ENCODE measurements around the gene ZC3H15. TPM values are rescaled to one million over a fixed set of nuclear protein-coding genes. Genes with fewer than 3 reads are reported as not detected.

ZC3H15 gene
- total RNA-seq, 1 experiment from 2014 or later = 98.1 TPM

DNA sequence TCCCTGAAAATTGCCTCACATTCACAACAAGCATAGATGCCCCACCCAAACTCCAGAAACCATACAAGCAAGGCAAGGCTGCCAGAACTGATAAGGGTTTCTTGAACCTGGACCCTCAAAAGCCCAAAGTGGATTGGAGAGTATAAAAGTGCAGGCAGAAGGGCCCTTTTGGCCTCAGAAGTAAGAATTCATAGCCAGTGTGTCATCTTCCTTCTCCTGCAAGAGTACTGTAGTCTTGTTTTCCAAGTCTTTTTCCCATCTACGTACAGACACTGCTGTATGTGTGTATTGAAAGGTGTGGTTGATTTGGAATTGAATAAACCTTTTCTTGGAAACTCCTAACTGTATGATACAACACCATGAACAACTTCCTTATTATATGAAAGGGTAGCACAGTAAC lies 46.8 kb downstream of the ZC3H15 start:
- Histone ChIP-seq H3K4me3 (ENCODE audit: low read depth, low read length) (no peak overlapping the region), H3K4me1 (peaks cover 38% of the 10 kb centered on the region), H3K36me3 (ENCODE audit: control insufficient read depth, insufficient read depth, low read length) (no peaks in the 10 kb centered on the region), H3K27me3 (replicated peaks; ENCODE audit: control insufficient read depth, insufficient read depth, low read length) (no peaks in the 10 kb centered on the region), H3K9me3 (no peaks in the 10 kb centered on the region)
- Mint-ChIP-seq H3K27me3 (ENCODE audit: insufficient read depth, unreplicated experiment) (no peaks in the 10 kb centered on the region), H3K4me3 (ENCODE audit: unreplicated experiment) (no peak overlapping the region), H3K36me3 (ENCODE audit: insufficient read depth, unreplicated experiment) (no peaks in the 10 kb centered on the region), H3K27ac (ENCODE audit: unreplicated experiment) (no peak overlapping the region), H3K4me1 (ENCODE audit: low read depth, unreplicated experiment) (peaks cover 18% of the 10 kb centered on the region), H3K9me3 (ENCODE audit: unreplicated experiment) (peaks cover 2% of the 10 kb centered on the region)
- ChIA-PET CTCF (no interaction called here), POLR2A (no interaction called here)
- TF ChIP-seq, protein P1, sequence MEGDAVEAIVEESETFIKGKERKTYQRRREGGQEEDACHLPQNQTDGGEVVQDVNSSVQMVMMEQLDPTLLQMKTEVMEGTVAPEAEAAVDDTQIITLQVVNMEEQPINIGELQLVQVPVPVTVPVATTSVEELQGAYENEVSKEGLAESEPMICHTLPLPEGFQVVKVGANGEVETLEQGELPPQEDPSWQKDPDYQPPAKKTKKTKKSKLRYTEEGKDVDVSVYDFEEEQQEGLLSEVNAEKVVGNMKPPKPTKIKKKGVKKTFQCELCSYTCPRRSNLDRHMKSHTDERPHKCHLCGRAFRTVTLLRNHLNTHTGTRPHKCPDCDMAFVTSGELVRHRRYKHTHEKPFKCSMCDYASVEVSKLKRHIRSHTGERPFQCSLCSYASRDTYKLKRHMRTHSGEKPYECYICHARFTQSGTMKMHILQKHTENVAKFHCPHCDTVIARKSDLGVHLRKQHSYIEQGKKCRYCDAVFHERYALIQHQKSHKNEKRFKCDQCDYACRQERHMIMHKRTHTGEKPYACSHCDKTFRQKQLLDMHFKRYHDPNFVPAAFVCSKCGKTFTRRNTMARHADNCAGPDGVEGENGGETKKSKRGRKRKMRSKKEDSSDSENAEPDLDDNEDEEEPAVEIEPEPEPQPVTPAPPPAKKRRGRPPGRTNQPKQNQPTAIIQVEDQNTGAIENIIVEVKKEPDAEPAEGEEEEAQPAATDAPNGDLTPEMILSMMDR (IDR thresholded peaks at IDR 0.05; ENCODE audit: insufficient read depth in 1 of 2, low read depth in 1 of 2, low read length in 1 of 2, severe bottlenecking in 1 of 2, unreplicated experiment in 1 of 2) = no peak
- no peak for DNase-seq
- intact Hi-C loops (cut with micrococcal nuclease; ENCODE audit: unreplicated experiment) = loop anchor here (1.0 to 5.0 kb wide), 2 partner anchors 11 to 54 kb away; no protein-coding TSS in a partner anchor
- no TSS peak for BruUV-seq (replicated peaks)

DNA sequence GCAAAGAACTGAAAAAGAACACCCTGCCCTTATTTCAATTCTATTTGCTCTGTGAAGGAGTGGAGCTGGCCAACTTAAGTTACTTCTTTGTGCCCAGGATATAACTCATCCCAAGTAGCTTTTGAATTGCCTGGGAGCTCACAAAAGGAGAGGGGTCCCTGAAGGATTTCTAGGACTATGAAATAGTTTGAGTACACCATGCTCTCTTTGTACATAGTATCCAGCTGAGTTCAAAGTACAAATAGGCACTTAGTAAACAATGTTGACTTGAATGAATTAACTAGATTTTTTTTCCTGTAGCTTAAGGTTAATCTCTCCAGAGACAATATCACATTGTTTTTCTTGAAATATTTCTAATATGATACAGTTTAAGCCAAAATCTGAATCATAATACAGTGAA lies 47.7 kb downstream of the ZC3H15 start:
- ChIA-PET POLR2A (interaction anchor here (1.0 kb wide), 1 partner anchor 48 kb away, joined by 4 read pairs; the partner anchor contains the start of gene ZC3H15), CTCF (no interaction called here)
- Mint-ChIP-seq H3K9me3 (ENCODE audit: unreplicated experiment) (peaks cover 9% of the 10 kb centered on the region), H3K27me3 (ENCODE audit: insufficient read depth, unreplicated experiment) (no peaks in the 10 kb centered on the region), H3K4me3 (ENCODE audit: unreplicated experiment) (no peak overlapping the region), H3K27ac (ENCODE audit: unreplicated experiment) (no peak overlapping the region), H3K4me1 (ENCODE audit: low read depth, unreplicated experiment) (peaks cover 18% of the 10 kb centered on the region), H3K36me3 (ENCODE audit: insufficient read depth, unreplicated experiment) (no peaks in the 10 kb centered on the region)
- TF ChIP-seq, protein P1 (IDR thresholded peaks at IDR 0.05; ENCODE audit: insufficient read depth in 1 of 2, low read depth in 1 of 2, low read length in 1 of 2, severe bottlenecking in 1 of 2, unreplicated experiment in 1 of 2) = no peak
- Histone ChIP-seq H3K4me1 (peaks cover 38% of the 10 kb centered on the region), H3K27me3 (replicated peaks; ENCODE audit: control insufficient read depth, insufficient read depth, low read length) (no peaks in the 10 kb centered on the region), H3K9me3 (no peaks in the 10 kb centered on the region), H3K36me3 (ENCODE audit: control insufficient read depth, insufficient read depth, low read length) (no peaks in the 10 kb centered on the region), H3K4me3 (ENCODE audit: low read depth, low read length) (no peak overlapping the region)
- BruUV-seq (replicated peaks) = no TSS peak
- intact Hi-C loops (cut with micrococcal nuclease; ENCODE audit: unreplicated experiment) = loop anchor here (1.0 to 5.0 kb wide), 2 partner anchors 11 to 54 kb away; no protein-coding TSS in a partner anchor
- no peak for DNase-seq

DNA sequence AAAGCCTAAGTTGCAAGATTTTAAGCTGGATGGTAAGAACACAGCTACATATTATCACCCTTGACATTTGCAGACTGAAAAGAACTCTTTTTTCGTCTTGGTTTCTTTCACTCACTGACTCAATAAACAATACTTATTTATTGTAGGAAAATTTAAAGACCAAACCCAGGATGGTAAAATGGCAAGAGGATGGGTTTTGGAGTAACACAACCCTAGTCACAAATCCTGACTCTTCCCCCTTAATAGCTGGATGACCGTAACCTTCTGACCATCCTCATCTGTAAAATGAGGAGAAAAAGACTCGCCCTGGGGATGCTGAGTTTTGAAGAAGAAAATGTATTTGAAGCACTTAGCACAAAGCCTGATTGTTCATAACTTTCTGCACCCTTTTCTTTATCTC lies 48.3 kb downstream of the ZC3H15 start:
- Histone ChIP-seq H3K4me1 (peaks cover 38% of the 10 kb centered on the region), H3K36me3 (ENCODE audit: control insufficient read depth, insufficient read depth, low read length) (no peaks in the 10 kb centered on the region), H3K27me3 (replicated peaks; ENCODE audit: control insufficient read depth, insufficient read depth, low read length) (no peaks in the 10 kb centered on the region), H3K4me3 (ENCODE audit: low read depth, low read length) (no peak overlapping the region), H3K9me3 (no peaks in the 10 kb centered on the region)
- ChIA-PET POLR2A (interaction anchor here (0.5 to 1.0 kb wide), 2 partner anchors 48 to 54 kb away, joined by 4 to 5 read pairs; partner anchors contain the start of gene ZC3H15), CTCF (no interaction called here)
- intact Hi-C loops (cut with micrococcal nuclease; ENCODE audit: unreplicated experiment) = loop anchor here (5.0 kb wide), 1 partner anchor 53 kb away; no protein-coding TSS in a partner anchor
- BruUV-seq (replicated peaks) = no TSS peak
- peaks cover 9% of the 10 kb centered on the region for H3K9me3 Mint-ChIP-seq (ENCODE audit: unreplicated experiment)
- H3K27ac Mint-ChIP-seq (ENCODE audit: unreplicated experiment) = no peak overlapping the region
- H3K27me3 Mint-ChIP-seq (ENCODE audit: insufficient read depth, unreplicated experiment) = no peaks in the 10 kb centered on the region
- H3K4me3 Mint-ChIP-seq (ENCODE audit: unreplicated experiment) = no peak overlapping the region
- no peaks in the 10 kb centered on the region for H3K36me3 Mint-ChIP-seq (ENCODE audit: insufficient read depth, unreplicated experiment)
- H3K4me1 Mint-ChIP-seq (ENCODE audit: low read depth, unreplicated experiment) = peaks cover 18% of the 10 kb centered on the region
- TF ChIP-seq, protein P1 (IDR thresholded peaks at IDR 0.05; ENCODE audit: insufficient read depth in 1 of 2, low read depth in 1 of 2, low read length in 1 of 2, severe bottlenecking in 1 of 2, unreplicated experiment in 1 of 2) = no peak
- no peak for DNase-seq
